ENCODE measurements around the gene P2RX2.

Gene P2RX2

GRCh38 chr12:132664206-132665148 is 45.9 kb downstream of the P2RX2 start:
- DNase-seq = no peak

- no peak for DNase-seq
These were observed 46.5 kb downstream of the P2RX2 start for GRCh38 chr12:132665149-132665491.

DNA sequence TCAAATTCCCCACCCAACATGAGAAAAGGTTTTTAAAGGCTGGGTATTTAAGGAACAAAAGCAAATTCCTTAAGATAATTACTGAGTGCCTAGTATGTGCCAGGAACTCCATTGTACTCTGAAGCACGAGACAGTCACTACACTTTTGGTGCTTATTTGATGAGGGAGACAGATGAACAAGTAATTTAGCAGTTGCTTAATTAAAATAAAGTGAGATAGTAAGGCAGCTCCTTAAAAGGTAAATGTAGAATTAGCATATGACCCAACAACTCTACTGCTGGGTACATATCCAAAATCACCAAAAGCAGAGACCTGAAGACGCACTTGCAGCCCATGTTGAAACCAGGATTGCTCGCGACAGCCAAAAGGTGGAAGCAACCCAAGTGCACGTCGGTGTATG is 47.2 kb downstream of the P2RX2 start:
- no peak for DNase-seq

DNA sequence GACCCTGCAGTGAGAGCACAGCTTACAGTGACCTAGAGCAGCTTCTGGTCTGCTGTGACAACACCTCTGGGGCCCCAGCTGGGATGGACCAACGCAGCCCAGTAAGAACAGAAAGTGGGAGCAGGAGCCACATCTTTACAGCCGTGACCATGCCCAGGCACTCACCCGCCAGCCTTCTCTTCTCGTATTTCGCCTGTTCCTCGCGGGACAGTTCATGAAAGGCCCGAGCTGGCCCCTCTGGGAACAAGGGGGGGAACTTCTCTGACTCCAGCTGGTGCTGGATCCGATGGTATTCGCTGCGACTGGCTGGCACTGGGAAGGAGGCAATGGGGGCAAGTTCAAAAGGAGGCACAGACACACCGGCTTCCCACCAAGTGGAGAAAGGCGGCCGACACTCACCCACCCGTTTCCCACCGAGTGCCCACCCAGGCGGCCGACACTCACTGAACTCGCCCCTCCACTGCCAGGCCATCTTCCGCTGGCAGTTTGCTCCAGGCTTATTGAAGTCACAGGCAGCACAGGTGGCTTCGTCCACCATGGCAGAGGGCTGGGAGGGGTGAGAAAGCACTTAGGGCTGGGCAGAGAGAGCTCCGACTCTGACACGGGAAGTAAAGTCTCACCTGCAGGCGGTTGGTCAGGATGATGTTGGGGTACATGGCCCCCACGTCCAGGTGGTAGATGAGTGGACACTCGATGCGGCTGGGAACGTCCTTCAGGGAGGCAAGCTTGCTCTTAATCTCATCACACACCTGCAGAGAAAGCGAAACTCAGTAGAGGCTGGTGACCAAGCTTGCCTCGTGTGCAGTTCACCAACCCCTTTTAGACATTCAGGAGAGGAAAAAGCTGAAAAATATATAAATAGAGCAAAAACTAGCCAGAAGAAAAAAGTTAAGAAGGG is 49.9 kb downstream of the P2RX2 start:
- DNase-seq = no peak

DNA sequence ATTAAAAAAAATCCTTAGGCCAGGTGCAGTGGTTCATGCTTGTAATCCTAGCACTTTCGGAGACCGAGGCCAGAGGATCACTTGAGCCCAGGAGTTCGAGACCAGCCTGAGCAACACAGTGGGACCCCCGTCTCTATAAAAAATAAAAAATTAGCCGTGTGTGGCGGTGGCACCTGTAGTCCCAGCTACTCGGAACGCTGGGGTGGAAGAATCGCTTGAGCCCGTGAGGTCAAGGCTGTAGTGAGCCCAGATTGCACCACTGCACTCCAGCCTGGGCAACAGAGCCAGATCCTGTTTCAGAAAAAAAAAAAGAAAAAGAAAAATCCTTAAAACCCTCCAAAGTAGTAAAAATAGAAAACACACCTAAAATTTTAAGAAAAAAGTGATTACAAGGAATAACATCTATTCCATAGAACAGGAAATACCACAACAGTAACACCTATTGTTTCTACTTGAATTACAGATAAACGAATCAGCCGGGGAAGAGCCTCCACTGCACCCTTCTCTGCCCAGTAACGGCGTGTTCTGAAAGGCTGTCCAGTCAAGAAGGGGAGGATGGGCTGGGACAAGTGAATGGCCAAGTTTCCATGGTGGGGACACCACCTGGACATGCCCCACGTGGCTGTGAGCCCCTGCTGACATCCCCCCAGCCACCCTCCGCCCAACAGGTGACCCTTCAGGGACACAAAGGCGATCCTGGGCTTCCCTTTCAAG is 50.7 kb downstream of the P2RX2 start:
- DNase-seq = no peak

Measured in NCI-H1417 (cell line).